Fibroblast of skin of right biceps (primary cell): ENCODE data around the gene AGFG1.
"Not testable (repeated sequence)": the region's sequence is repeated elsewhere in the genome, so short reads cannot be mapped to it uniquely, and the experiment has no call there.

Experiments used
- DNase-seq: peaks from one replicate; pipeline ENCODE4 v3.0.0-alpha.2; 2013

The AGFG1 gene

DNA sequence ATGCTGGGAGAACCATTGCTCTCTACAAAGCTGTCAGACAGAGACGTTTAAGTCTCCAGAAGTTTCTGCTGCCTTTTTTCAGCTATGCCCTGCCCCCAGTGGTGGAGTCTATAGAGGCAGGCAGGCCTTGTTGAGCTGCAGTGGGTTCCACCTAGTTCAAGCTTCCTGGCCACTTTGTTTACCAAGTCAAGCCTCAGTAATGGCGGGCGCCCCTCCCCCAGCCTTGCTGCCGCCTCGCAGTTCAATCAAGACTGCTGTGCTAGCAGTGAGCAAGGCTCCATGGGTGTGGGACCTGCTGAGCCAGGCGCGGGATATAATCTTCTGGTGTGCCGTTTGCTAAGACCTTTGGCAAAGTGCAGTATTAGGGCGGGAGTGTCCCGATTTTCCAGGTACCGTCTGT, 74.0 kb downstream of the AGFG1 start:
- DNase-seq: no peak

DNA sequence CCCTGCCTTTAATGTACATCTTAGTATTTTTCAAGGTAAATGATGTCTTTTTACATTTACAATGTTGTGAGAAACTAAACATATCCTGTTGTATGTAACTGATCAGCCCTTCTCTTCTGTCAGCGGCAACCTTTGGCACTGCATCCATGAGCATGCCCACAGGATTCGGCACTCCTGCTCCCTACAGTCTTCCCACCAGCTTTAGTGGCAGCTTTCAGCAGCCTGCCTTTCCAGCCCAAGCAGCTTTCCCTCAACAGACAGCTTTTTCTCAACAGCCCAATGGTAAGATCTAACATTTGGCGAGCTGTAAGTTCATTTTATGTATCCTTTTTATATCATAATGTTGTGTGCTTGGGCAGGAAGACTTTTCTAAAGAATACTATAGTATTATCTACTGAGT, 79.9 kb downstream of the AGFG1 start:
- DNase-seq: no peak

GRCh38 chr2:227562581-227562980, 90.6 kb downstream of the AGFG1 start:
- no peak for DNase-seq

- DNase-seq: no peak
Measured at GRCh38 chr2:227565080-227565479, 93.1 kb downstream of the AGFG1 start.

DNA sequence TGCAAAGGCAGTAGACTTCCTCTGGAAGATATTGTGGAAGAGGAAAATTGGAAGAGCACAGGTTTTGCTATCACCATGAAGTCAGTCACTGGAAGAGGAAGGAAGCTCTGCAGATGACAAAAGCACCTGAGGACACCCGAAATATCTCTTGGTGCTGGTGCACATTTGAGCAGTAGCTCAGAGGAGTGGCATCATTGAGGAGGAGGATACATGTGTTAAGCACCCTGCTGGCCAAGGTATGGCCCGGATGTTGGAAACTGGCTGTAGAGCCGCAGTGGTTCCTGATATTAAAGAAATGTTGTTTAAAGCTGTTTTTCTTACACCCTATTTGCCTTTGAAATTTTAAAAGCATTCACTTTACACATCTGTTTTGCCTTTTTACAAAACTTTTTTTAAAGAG, 94.1 kb downstream of the AGFG1 start:
- DNase-seq: no peak

DNA sequence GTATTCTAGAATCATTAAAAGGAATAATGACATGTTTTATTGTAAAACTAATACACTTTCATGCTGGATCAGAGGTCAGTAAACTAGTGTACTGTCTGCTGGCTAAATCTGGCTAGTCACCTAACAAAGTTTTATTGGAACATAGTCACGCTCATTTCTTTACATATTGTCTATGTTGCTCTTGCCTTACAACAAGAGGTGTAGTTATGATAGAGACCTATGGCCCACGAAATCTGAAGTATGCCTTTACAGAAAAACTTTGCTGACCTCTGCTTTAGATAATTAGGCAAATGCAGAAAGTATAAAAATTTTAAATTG, 96.9 kb downstream of the AGFG1 start:
- no peak for DNase-seq

DNA sequence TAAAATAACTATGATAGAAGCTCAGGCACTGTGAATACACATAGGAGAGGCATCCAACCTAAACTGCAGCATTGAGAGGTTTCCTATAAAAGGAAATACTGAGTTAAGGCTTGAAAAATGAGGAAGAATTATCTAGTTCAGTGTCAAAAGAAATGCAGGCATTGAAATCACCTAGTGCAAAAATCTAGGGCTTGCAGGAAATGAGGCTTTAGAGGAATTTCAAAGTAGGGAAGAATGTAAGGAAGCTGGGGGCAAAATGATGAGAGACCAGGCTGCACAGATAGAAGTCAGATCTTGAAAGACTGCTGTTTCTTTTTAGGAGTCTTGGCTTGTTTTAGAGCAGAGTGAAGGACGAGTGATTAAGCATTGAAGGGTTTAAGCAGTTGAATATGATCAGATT, 98.7 kb downstream of the AGFG1 start:
- peak; percentile 17 for DNase-seq

GRCh38 chr2:227576110-227576509, 104.2 kb downstream of the AGFG1 start:
- DNase-seq: no peak

GRCh38 chr2:227576812-227577211, 104.9 kb downstream of the AGFG1 start:
- no peak for DNase-seq

- no peak for DNase-seq
Measured at GRCh38 chr2:227577555-227577954, 105.6 kb downstream of the AGFG1 start.

GRCh38 chr2:227578642-227579041, 106.7 kb downstream of the AGFG1 start:
- no peak for DNase-seq

DNA sequence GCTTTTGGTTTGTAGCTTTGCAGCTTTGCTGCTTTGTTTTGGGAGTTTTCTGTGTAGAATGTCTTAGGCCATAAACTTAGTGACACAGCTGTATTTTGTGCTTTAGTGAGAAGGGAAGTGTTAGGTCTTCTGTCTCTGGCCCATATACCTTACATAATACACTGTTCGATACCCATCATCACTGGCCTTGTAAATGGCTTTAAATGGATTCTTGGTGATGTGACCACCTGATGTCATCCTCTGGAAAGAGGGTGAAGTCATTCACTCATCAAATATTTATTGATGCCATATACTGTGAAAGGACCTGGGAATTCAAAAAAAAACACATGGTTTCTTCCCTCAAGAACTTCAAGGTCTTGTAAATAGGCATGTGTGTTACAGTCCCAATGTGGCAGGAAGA, 107.8 kb downstream of the AGFG1 start:
- DNase-seq: no peak

DNA sequence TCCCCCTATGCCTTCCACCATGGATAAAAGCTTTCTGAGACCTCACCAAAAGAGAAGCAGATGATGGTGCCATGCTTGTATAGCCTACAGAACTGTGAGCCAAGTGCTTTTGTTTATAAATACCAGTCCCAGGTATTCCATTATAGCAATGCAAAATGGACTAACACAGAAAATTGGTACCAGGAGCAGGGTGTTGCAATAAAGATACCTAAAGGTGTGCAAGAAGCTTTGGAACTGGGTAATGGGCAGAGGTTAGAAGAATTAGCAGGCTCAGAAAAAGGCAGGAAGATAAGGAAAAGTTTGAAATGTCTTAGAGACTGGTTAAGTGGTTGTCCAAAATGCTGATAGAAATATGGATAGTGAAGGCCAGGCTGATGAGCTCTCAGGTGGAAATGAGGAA, 110.4 kb downstream of the AGFG1 start:
- DNase-seq: no peak

DNA sequence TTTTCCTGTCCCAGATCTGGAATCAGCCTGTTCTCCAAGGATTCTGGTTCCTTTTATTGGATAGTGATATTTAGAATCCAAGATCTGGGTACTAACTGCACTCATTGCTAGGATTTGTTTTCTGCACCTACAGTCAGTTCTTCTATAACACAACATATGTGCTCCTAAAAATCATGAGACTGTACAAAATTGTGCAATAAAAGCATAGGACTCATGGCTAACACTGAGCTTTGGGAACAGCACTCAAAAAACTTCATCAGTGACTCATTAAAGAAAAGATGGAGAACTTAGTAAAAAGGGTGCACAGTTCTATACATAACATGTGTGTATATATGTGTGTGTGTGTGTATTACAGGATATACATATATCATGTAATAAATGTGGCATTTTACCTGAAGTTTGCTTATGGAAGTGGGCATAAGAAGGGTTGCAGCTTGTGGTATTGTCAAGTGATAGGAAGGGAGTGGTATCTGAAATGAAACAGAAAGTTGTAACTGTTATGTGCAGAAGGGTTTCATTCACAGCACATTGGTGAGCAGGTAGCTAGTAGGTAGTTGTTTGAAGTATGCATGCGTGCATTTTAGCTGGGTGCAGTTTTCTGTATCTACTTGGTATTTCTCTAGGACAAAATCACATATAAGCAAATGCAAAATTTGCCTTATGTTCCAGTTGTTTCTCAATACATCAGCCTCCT, 120.9 kb downstream of the AGFG1 start:
- no peak for DNase-seq

DNA sequence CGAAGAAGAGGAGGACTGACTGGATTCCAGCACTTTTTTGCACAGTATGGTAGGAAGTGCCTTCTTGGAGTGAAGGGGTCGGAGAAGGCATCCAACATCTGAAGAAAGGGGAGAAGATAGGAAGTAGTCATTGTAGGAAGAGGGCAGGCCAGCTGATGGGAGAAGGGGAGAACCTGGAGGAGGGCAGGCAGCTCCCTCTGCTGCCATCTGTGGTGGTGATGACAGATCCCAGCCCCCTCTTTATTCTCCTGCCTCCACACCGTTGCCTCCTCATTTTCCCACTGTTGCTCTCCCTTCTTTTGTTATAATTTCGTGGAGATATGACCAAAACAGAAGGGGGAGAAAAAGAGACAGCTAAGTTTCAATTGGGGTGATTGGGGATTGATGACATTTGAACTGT, 123.8 kb downstream of the AGFG1 start:
- DNase-seq: no peak

- no peak for DNase-seq
Measured at GRCh38 chr2:227597036-227597435, 125.1 kb downstream of the AGFG1 start.

- DNase-seq: peak; percentile 5
Measured at GRCh38 chr2:227597998-227598397, 126.0 kb downstream of the AGFG1 start.

DNA sequence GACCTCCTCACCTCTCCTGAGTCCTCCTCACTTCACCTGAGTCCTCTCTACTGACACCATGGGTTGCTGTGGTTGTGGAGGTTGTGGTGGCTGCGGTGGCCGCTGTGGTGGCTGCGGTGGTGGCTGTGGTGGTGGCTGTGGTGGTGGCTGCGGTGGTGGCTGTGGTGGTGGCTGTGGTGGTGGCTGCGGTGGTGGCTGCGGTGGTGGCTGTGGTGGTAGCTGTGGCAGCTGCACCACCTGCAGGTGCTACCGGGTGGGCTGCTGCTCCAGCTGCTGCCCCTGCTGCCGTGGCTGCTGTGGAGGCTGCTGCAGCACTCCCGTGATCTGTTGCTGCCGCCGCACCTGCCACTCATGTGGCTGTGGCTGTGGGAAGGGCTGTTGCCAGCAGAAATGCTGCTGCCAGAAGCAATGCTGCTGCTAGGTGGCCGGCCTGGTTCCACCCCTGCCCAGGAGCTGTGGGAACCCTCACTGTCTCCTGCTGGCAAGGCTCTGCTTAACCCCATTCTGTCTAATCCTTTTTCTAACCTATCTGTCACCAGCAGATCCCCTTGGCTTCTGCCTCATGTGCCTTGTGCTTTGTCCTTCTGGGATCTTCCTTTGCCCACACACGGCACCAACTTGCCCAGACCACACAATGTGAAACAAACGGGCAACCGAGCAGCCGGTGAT, 127.0 kb downstream of the AGFG1 start, which contains the start of gene SCYGR2:
SCYGR2 (plus strand) TSS at position 59 of the 669 bp plus-strand sequence; CDS start at position 59, 0 bp downstream.
- DNase-seq: not testable (repeated sequence)

DNA sequence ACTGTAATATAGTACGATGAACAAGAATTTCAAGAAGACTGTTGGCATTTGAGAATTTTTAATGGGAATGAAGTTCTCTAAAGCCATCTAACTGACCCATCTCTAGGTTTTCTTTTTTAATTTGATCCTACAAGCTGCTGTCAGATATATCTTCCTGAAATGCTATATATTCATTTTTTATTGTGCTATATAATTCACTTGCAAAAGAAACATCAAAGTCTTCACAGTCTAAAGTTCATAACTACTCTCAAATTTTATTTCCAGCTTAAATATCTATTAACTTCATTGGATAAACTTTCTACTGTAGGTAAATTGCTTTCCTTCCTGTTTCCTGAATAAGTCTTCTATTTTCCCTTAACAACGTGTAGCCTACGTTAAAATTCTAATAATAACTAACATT, 130.4 kb downstream of the AGFG1 start:
- no peak for DNase-seq

DNA sequence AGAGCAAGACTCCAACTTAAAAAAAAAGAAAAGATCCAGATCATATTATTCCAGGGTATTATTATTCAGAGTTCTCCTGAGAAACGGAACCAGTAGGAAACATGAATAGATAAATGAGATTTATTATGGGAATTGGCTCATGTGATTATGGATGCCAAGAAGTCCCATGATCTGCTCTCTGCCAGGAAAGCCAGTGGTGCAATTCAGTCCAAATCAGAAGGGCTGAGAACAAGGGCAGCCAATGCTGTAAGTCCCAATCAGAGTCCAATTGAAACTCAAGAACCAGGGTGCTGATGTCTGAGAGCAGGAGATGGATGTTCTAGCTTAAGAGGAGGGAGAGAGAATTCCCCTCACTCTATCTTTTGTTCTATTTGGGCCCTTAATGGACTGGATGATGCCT, 134.5 kb downstream of the AGFG1 start:
- no peak for DNase-seq

GRCh38 chr2:227607941-227608340, 136.0 kb downstream of the AGFG1 start:
- DNase-seq: peak; percentile 3

GRCh38 chr2:227608561-227609338, 136.8 kb downstream of the AGFG1 start:
- DNase-seq: no peak

DNA sequence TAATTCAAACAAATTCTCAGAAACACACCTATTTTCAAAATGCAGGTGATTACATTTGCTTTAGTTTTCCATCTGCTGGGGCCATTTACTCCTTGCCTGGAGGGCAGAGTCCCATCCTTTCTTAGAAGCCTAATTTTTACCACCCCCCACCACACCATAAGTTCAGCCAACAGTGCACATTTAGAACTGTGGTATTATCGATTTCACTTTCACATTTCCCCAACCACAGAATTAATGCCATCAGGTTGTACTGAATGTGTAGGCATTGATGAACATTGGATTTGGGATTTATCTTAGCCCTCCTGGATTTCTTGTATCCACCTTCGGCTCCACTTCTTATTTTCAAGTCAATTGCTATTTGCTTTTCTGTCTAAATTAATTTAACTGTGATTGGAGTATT, 138.2 kb downstream of the AGFG1 start:
- DNase-seq: no peak
